Dermis microvascular lymphatic vessel endothelial cell (primary cell): Measurements from ENCODE around the gene EIF3F. TPM values are rescaled to one million over a fixed set of nuclear protein-coding genes. Genes with fewer than 3 reads are reported as not detected.

Experiments
- DNase-seq, 2 donors: peaks; one replicate each; pipeline versions ENCODE4 v3.0.0 to v3.0.0-alpha.2; 2010; ENCODE audit warnings: low read depth in 2 of 2
- total RNA-seq: library from RNA; depleted of rRNA; stranded (reverse); fragments of >200 nt; gene quantifications from 2 replicates; pipeline ENCODE4 v1.2.1, GENCODE V29; 2014

EIF3F gene
- total RNA-seq, 1 donor from 2014 or later, result 167 TPM

GRCh38 chr11:8039530-8040260 is 52.6 kb downstream of the EIF3F start:
- DNase-seq, result no peak

GRCh38 chr11:8040261-8040920 is 53.3 kb downstream of the EIF3F start:
- no peak for DNase-seq

- DNase-seq, result no peak
These were observed 53.8 kb downstream of the EIF3F start for GRCh38 chr11:8040921-8041285.

GRCh38 chr11:8041576-8041975 is 54.4 kb downstream of the EIF3F start:
- DNase-seq, result no peak

- DNase-seq, result no peak
These were observed 56.6 kb downstream of the EIF3F start for GRCh38 chr11:8043756-8044155.

GRCh38 chr11:8045839-8046238 is 58.7 kb downstream of the EIF3F start:
- no peak for DNase-seq

GRCh38 chr11:8047382-8047781 is 60.2 kb downstream of the EIF3F start:
- DNase-seq, result no peak

- DNase-seq, result no peak
These were observed 61.9 kb downstream of the EIF3F start for GRCh38 chr11:8049084-8049483.

Other genes starting within 250 kb of the EIF3F start
- not detected in 2 replicates for gene OR5P2, start 190.4 kb upstream of the EIF3F start, total RNA-seq
- gene OR5P3, start 156.5 kb upstream of the EIF3F start, total RNA-seq, result not detected in 2 replicates
- gene OR10A6, start 56.1 kb upstream of the EIF3F start, total RNA-seq, result not detected in 2 replicates
- gene OR10A3, start 45.6 kb upstream of the EIF3F start, total RNA-seq, result not detected in 2 replicates
- under 0.01 TPM in 1 of 2 replicates, not detected in the other for gene NLRP10, start 21.9 kb upstream of the EIF3F start, total RNA-seq
- gene TUB, start 93.9 kb downstream of the EIF3F start, total RNA-seq, result 0.51 and 1.4 TPM in 2 replicates
- gene RIC3, start 181.7 kb downstream of the EIF3F start, total RNA-seq, result not detected in 2 replicates